HepG2 (cell line): ENCODE data around the gene ADCY1. TPM values are rescaled to one million over a fixed set of nuclear protein-coding genes. Genes with fewer than 3 reads are reported as not detected.

ENCODE experiments used
- ATAC-seq: fragments of 200-7000 bp; cut with Tn5 transposase; 3 replicates; pipeline ENCODE4 v1.9.1; 2020; ENCODE audit warnings: mild to moderate bottlenecking, moderate library complexity
- BruUV-seq: library from RNA; stranded (reverse); fragments of 400-500 nt; replicated peaks from 2 replicates; lab custom pipeline; 2021; lab: Mats Ljungman, UMichigan
- CTCF ChIA-PET: fragments of 300-600 bp; formaldehyde crosslinking; extraction: SDS; loops from one replicate; lab custom pipeline; 2021; ENCODE audit warnings: low total read pairs, inconsistent platforms, low intra/inter-chr PET ratio; lab: Yijun Ruan, JAX
- POLR2A ChIA-PET: fragments of 350-600 bp; sonication (Branson Sonifier 250); formaldehyde crosslinking; loops from one replicate; lab custom pipeline; 2020; ENCODE audit warnings: antibody characterized with exemption, inconsistent platforms; lab: Yijun Ruan, JAX
- DNase-seq: peaks from one replicate; pipeline ENCODE4 v3.0.0-alpha.2; 2015; ENCODE audit warnings: low spot score
- FAIRE-seq: peaks from 3 replicates; lab custom pipeline; 2011; peaks lifted over from hg19 to GRCh38; lab: Jason Lieb, UNC
- H2AFZ ChIP-seq: one replicate; pipeline ENCODE4 v1.6.1; 2011; ENCODE audit warnings: low read length, inconsistent platforms
- H3K27ac ChIP-seq: fragments of 300-600 bp; 3 replicates; pipeline ENCODE4 v1.8.0; 2011; ENCODE audit warnings: mixed run types, mild to moderate bottlenecking, mixed read lengths, low read length, inconsistent platforms; ENCODE audit not compliant: insufficient read depth; ENCODE audit errors: extremely low read length
- H3K27me3 ChIP-seq, 2 experiments: fragments of 200-600 bp in 1 of 2; 2 replicates in 1 of 2; 3 replicates in 1 of 2; pipeline versions ENCODE4 v1.6.0 to v1.8.0; 2011; ENCODE audit warnings: low read length in 2 of 2, mild to moderate bottlenecking in 2 of 2, moderate library complexity in 2 of 2, inconsistent platforms in 1 of 2; ENCODE audit not compliant: insufficient read depth in 2 of 2, control insufficient read depth in 1 of 2
- H3K36me3 ChIP-seq, 2 experiments: fragments of 200-600 bp in 1 of 2; replicated peaks in 1 of 2; 2 replicates in 1 of 2; 3 replicates in 1 of 2; pipeline versions ENCODE4 v1.5.1 to v1.8.0; 2011; ENCODE audit warnings: low read length in 2 of 2, inconsistent platforms in 1 of 2; ENCODE audit not compliant: insufficient read depth in 2 of 2, control insufficient read depth in 1 of 2
- H3K4me1 ChIP-seq: 2 replicates; pipeline ENCODE4 v1.5.1; 2012; ENCODE audit warnings: low read length, inconsistent platforms; ENCODE audit not compliant: insufficient read depth
- H3K4me2 ChIP-seq: 2 replicates; pipeline ENCODE4 v1.6.0; 2011; ENCODE audit warnings: low read depth, low read length, inconsistent platforms
- H3K4me3 ChIP-seq, 3 experiments: fragments of 200-600 bp in 1 of 3; sonication (generic), shearing (Covaris generic) in 1 of 3; replicated peaks in 1 of 3; 2 replicates each; pipeline ENCODE4 v1.5.1; 2011 to 2016; ENCODE audit warnings: low read length in 3 of 3, inconsistent platforms in 2 of 3, low read depth in 2 of 3, mild to moderate bottlenecking in 2 of 3, control low read depth in 1 of 3, mixed read lengths in 1 of 3; ENCODE audit not compliant: insufficient read depth in 1 of 3
- H3K79me2 ChIP-seq: one replicate; pipeline ENCODE4 v1.6.1; 2011; ENCODE audit warnings: low read length, inconsistent platforms; ENCODE audit not compliant: insufficient read depth
- H3K9ac ChIP-seq: 2 replicates; pipeline ENCODE4 v1.6.0; 2011; ENCODE audit warnings: mild to moderate bottlenecking, low read depth, low read length, inconsistent platforms; ENCODE audit not compliant: insufficient read depth
- H3K9me3 ChIP-seq: 2 replicates; pipeline ENCODE4 v1.5.1; 2012; ENCODE audit warnings: mild to moderate bottlenecking, low read length
- H4K20me1 ChIP-seq: 2 replicates; pipeline ENCODE4 v1.6.0; 2011; ENCODE audit warnings: inconsistent platforms, mild to moderate bottlenecking, low read length, moderate library complexity; ENCODE audit not compliant: insufficient read depth
- CEBPB ChIP-seq: IDR thresholded peaks from 2 replicates; pipeline ENCODE4 v1.6.1; 2011; ENCODE audit warnings: low read depth, low read length, improper control_type of control experiment, borderline replicate concordance
- DNMT3B ChIP-seq: conservative IDR thresholded peaks from 2 replicates; pipeline ENCODE4 v1.6.1; 2016; ENCODE audit warnings: missing biosample characterization, control low read depth
- HMG20B ChIP-seq: conservative IDR thresholded peaks from 2 replicates; pipeline ENCODE4 v1.6.1; 2016; ENCODE audit warnings: missing genetic modification reagents, missing compliant biosample characterization
- IRF2 ChIP-seq: IDR thresholded peaks from 2 replicates; pipeline ENCODE4 v1.6.1; 2018; ENCODE audit warnings: missing genetic modification reagents, missing compliant biosample characterization
- KLF9 ChIP-seq: IDR thresholded peaks from 2 replicates; pipeline ENCODE4 v1.6.1; 2016; ENCODE audit warnings: low read depth
- KMT2B ChIP-seq: IDR thresholded peaks from 2 replicates; pipeline ENCODE4 v1.6.1; 2016; ENCODE audit warnings: missing genetic modification reagents, missing compliant biosample characterization
- MAFG ChIP-seq: sonication (generic); formaldehyde crosslinking; IDR thresholded peaks from 2 replicates; pipeline ENCODE4 v1.5.1; 2020; ENCODE audit warnings: mild to moderate bottlenecking, missing genetic modification reagents
- MIXL1 ChIP-seq: IDR thresholded peaks from 2 replicates; pipeline ENCODE4 v1.6.1; 2016
- NFATC3 ChIP-seq: sonication (generic); formaldehyde crosslinking; IDR thresholded peaks from 2 replicates; pipeline ENCODE4 v1.5.1; 2020; ENCODE audit warnings: mild to moderate bottlenecking, missing genetic modification reagents
- RNF219 ChIP-seq: sonication (generic); formaldehyde crosslinking; IDR thresholded peaks from 2 replicates; pipeline ENCODE4 v1.5.0; 2020; ENCODE audit warnings: mild to moderate bottlenecking, missing genetic modification reagents
- SP2 ChIP-seq: sonication (generic); formaldehyde crosslinking; IDR thresholded peaks from 2 replicates; pipeline ENCODE4 v1.5.1; 2020; ENCODE audit warnings: mild to moderate bottlenecking, missing genetic modification reagents
- TCF7L2 ChIP-seq: IDR thresholded peaks from 2 replicates; pipeline ENCODE4 v1.6.1; 2011; ENCODE audit warnings: mild to moderate bottlenecking, low read depth, low read length, moderate library complexity
- ZNF251 ChIP-seq: sonication (generic); formaldehyde crosslinking; IDR thresholded peaks from 2 replicates; pipeline ENCODE4 v1.9.0; 2021; ENCODE audit warnings: mild to moderate bottlenecking, missing genetic modification reagents
- ZNF678 ChIP-seq: sonication (generic); formaldehyde crosslinking; IDR thresholded peaks from 2 replicates; pipeline ENCODE4 v1.4.0; 2020; ENCODE audit warnings: mild to moderate bottlenecking, missing genetic modification reagents
- WGBS: methylation state at CpG from one replicate; pipeline ENCODE4 v1.1.6; 2017; ENCODE audit warnings: low lambda C conversion rate; 5-methylcytosine and 5-hydroxymethylcytosine counted together
- in situ Hi-C: cut with HindIII; loops from 2 replicates; pipeline ENCODE4 v1.10.0; 2017; ENCODE audit warnings: low pct_unique_long_range_greater_than_20kb; ENCODE audit not compliant: extremely low pct_ligation_motif_present
- intact Hi-C: fragments of 100-400 bp; cut with micrococcal nuclease; formaldehyde crosslinking; loops from one replicate; pipeline ENCODE4 v1.10.0; 2022; ENCODE audit not compliant: unreplicated experiment
- polyA plus RNA-seq, 8 experiments: library from polyadenylated mRNA; depleted of rRNA in 3 of 8; stranded (reverse) in 7 of 8; unstranded in 1 of 8; fragments of >200 nt; fragmentation: Illumina TruSeq in 4 of 8; extraction: Trizol in 4 of 8; gene quantifications; 2 replicates each; pipeline versions ENCODE4 v1.2.1 to v1.2.3, GENCODE V29; 2011 to 2016; ENCODE audit warnings: low read depth in 4 of 8, missing spikeins in 1 of 8, mixed read lengths in 1 of 8; ENCODE audit not compliant: insufficient read depth in 1 of 8
- total RNA-seq, 5 experiments: library from RNA; depleted of rRNA; stranded (reverse); fragments of >200 nt; fragmentation: Illumina TruSeq; extraction: Trizol; gene quantifications; 2 replicates each; pipeline ENCODE4 v1.2.3, GENCODE V29; 2016; ENCODE audit warnings: low read depth in 1 of 5

ADCY1 gene
- total and polyA plus RNA-seq, 2 of the 13 experiments (the other 11 are each of a cell fraction or from before 2014, with no cell fraction given), result 0.80 to 1.2 TPM

DNA sequence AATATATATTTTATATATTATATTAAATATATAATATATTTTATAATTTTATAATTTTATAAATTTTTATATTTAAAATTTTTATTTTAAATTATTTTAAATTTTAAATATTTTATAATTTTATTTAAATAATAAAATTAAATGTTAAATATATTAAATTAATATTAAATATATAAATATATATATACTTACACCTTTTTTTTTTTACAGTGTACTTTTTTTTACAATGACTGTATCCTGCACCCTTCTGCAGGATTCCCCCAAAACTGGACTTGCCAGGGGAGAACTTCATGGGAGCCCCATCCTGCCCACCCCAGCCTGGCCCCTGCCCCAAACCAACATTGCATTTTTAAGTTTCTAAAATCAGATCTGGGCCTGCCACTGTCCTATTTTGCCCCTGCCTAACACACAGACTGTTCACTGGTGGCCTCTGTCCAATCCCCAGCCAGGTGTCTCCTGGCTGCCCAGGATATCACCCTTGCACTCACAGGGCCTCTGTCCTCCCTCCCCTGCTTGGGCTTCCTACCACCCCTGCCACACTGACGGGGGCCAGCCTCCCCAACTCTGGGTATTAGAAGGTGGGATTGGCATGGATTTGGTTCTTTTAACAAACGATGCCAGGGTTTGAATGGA lies 138.0 kb downstream of the ADCY1 start:
- ATAC-seq (no peak), DNase-seq (no peak), FAIRE-seq (no peak)
- WGBS, result 55% methylated on average over 2 of the region's 2 CpGs
- peaks cover 5% of the 10 kb centered on the region in 2 experiments; a peak in 3 of 5 replicates for H3K27me3 ChIP-seq
- no peak overlapping the region for H3K4me2 ChIP-seq
- H3K36me3 ChIP-seq, result no peaks in the 10 kb centered on the region
- no peak for TF ChIP-seq HMG20B (CRISPR knock-in tag)
- no peak for TF ChIP-seq RNF219 (CRISPR knock-in tag)
- TF ChIP-seq DNMT3B (CRISPR knock-in tag), result no peak
- no peak for TF ChIP-seq ZNF251 (CRISPR knock-in tag)
- TF ChIP-seq ZNF678 (CRISPR knock-in tag), result no peak
- no peak for TF ChIP-seq TCF7L2
- TF ChIP-seq KMT2B, result no peak
- TF ChIP-seq KLF9, result no peak
- TF ChIP-seq SP2 (CRISPR knock-in tag), result no peak
- no peak for TF ChIP-seq MAFG (CRISPR knock-in tag)
- no peak for TF ChIP-seq IRF2 (CRISPR knock-in tag)
- TF ChIP-seq NFATC3 (CRISPR knock-in tag), result no peak
- TF ChIP-seq CEBPB, result no peak
- TF ChIP-seq MIXL1 (CRISPR knock-in tag), result no peak
- no peak overlapping the region for H3K27ac ChIP-seq
- in situ Hi-C loops, result no loop called here
- intact Hi-C loops, result no loop called here
- H3K4me1 ChIP-seq, result peaks cover 7% of the 10 kb centered on the region
- H2AFZ ChIP-seq, result no peak overlapping the region
- no peaks in the 10 kb centered on the region for H3K9me3 ChIP-seq
- H3K79me2 ChIP-seq, result no peaks in the 10 kb centered on the region
- no peak overlapping the region for H3K9ac ChIP-seq
- BruUV-seq, result no TSS peak
- ChIA-PET CTCF (no interaction called here), POLR2A (no interaction called here)
- H3K4me3 ChIP-seq, result no peak overlapping the region
- H4K20me1 ChIP-seq, result no peaks in the 10 kb centered on the region
